A549 treated with dexamethasone at 1 μM for 4 hours (cell line): ENCODE measurements around the gene TGDS. TPM values are rescaled to one million over a fixed set of nuclear protein-coding genes. Genes with fewer than 3 reads are reported as not detected.

Experiments
- total RNA-seq: library from RNA; stranded (reverse); fragments of 200-300 nt; extraction: Qiagen RNA extraction; gene quantifications from 5 replicates; pipeline ENCODE4 v1.2.3, GENCODE V29; 2022

TGDS gene, protein sequence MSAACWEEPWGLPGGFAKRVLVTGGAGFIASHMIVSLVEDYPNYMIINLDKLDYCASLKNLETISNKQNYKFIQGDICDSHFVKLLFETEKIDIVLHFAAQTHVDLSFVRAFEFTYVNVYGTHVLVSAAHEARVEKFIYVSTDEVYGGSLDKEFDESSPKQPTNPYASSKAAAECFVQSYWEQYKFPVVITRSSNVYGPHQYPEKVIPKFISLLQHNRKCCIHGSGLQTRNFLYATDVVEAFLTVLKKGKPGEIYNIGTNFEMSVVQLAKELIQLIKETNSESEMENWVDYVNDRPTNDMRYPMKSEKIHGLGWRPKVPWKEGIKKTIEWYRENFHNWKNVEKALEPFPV
- total RNA-seq: 7.5 to 8.4 TPM (median 8.2 TPM) in 5 replicates

GRCh38 chr13:94595950-94596574, at the start of gene TGDS:
Gene TGDS, minus strand, starts transcription at chr13:94596152. Its CDS starts 16 bp downstream, at chr13:94596136.

GRCh38 chr13:94601446-94602431, 5.8 kb upstream of the TGDS start, which contains the start of gene GPR180:
Gene GPR180, plus strand, starts transcription at chr13:94601857. Its CDS starts 71 bp downstream, at chr13:94601928.

Other genes with a start within 250 kb of the TGDS start
- gene DCT, start 116.5 kb downstream of the TGDS start, total RNA-seq: 0.04 TPM in 1 of 5 replicates, not detected in the others
- gene GPR180, start 5.7 kb upstream of the TGDS start, total RNA-seq: 2.2 to 3.7 TPM (median 3.3 TPM) in 5 replicates
- 0.21 to 0.43 TPM (median 0.40 TPM) in 5 replicates for gene SOX21, start 116.4 kb upstream of the TGDS start, total RNA-seq